Measurements from ENCODE around the gene FBXO9. TPM values are rescaled to one million over a fixed set of nuclear protein-coding genes. Genes with fewer than 3 reads are reported as not detected.
"Not testable (repeated sequence)": the region's sequence is repeated elsewhere in the genome, so short reads cannot be mapped to it uniquely, and the experiment has no call there.

FBXO9 gene
- polyA plus RNA-seq, 1 donor = 175 TPM

DNA sequence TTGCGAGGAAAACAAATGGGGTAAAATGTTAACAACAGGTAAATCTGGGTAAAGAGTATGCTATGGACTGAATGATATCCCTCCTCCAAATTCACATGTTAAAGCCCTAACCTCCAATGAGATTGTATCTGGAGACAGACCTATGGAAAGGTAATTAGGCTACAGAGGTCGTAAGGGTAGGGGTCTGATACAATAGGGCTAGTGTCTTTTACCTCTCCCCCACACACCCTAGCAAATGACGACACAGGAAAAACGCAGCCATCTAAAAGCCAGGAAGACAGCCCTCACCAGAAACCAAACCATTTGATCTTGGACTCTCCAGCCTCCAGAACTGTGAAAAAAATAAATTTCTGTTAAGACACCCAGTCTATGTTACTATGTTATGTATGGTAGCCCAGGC is 20.6 kb upstream of the FBXO9 start:
- Histone ChIP-seq H3K9me3 (ENCODE audit: control insufficient read depth, low read depth, low read length) (no peaks in the 10 kb centered on the region), H3K27me3 (ENCODE audit: control insufficient read depth, insufficient read depth, low read length) (no peaks in the 10 kb centered on the region), H3K27ac (ENCODE audit: low read length) (peak overlapping the region; percentile 87), H3K4me3 (ENCODE audit: low read length) (no peak overlapping the region), H3K36me3 (ENCODE audit: control insufficient read depth, insufficient read depth, low read length) (peaks cover 29% of the 10 kb centered on the region), H3K4me1 (ENCODE audit: control insufficient read depth, insufficient read depth, low read length) (peaks cover 24% of the 10 kb centered on the region)
- WGBS (ENCODE audit: insufficient coverage, low lambda C conversion rate) = 33% methylated on average over 1 of the region's 4 CpGs
- DNase-seq = no peak

DNA sequence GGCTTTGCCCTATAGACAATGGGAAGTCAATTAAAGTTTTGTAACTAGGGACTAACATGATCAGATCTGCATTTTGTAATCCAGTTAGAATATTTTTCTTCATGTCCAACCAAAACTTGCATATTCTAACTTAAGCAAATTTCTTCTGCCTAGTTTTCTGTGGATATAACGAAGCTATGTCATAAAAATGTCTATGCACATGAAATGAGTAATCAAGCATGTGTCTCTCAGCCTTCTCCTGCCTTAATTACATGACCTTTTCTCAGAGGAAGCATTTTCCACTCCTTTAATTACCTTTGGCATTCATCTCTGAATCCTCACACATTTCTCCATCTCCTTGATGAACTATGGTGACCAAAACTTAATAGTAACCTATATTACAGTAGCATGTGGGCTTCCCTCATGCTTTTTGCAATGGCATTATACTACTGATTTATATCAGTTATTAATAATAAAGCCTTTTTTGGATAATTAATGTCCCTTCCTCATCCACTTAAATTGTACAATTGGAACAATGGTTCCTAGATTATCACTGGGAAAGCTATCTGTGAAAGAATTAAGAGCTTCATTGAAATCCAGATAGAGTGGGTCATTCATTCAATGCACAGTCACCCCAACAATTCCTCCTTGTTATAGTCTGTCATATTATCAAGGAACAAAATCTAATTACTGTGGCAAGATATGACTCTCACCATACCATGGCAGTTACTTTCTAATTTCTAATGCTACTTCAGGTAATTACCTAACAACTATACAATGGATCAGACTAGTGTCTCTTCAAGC is 19.1 kb upstream of the FBXO9 start:
- H3K4me1 ChIP-seq (ENCODE audit: control insufficient read depth, insufficient read depth, low read length) = peaks cover 28% of the 10 kb centered on the region
- H3K27me3 ChIP-seq (ENCODE audit: control insufficient read depth, insufficient read depth, low read length) = no peaks in the 10 kb centered on the region
- no peaks in the 10 kb centered on the region for H3K9me3 ChIP-seq (ENCODE audit: control insufficient read depth, low read depth, low read length)
- no peak for DNase-seq
- H3K4me3 ChIP-seq (ENCODE audit: low read length) = no peak overlapping the region
- WGBS (ENCODE audit: insufficient coverage, low lambda C conversion rate) = 60% methylated on average over 1 of the region's 1 CpG
- H3K27ac ChIP-seq (ENCODE audit: low read length) = peak overlapping the region; percentile 87
- peaks cover 16% of the 10 kb centered on the region for H3K36me3 ChIP-seq (ENCODE audit: control insufficient read depth, insufficient read depth, low read length)

DNA sequence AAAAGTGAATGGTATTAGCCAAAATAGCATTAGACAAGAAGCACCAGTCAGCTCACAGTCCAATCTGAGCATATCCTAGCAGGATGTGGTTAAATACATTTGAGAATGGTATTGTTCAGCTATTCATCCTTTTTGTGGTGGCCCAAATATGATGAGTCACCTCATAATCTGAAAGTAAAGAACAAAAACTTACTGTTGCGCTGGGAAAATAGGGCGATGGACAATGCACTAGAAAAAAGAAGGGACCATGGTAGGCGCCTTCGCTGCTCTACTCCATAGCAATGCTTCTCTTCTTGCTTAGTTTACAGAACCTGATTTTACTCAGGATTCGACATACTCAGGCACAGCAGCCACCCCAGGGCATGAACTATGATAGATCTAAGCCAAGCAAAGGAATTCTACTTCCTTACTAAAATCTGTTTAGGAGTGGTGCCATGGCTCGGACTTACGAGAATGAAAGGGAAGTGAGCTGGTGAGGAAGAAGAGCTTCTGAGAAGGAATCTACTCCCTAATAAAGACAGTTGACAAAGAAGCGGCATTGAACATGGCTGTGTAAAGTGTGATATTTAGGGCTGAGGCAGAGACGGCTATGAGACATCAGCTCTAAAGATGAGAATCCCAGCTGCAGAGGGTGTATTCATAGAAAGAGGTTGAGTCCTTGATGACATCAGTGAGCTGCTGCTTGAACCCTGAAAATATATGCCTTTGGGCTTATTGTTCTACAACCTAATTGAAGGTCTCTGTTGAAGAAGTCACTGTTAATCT is 16.6 kb upstream of the FBXO9 start:
- Histone ChIP-seq H3K27me3 (ENCODE audit: control insufficient read depth, insufficient read depth, low read length) (no peaks in the 10 kb centered on the region), H3K4me3 (ENCODE audit: low read length) (no peak overlapping the region), H3K4me1 (ENCODE audit: control insufficient read depth, insufficient read depth, low read length) (peaks cover 21% of the 10 kb centered on the region), H3K36me3 (ENCODE audit: control insufficient read depth, insufficient read depth, low read length) (peaks cover 21% of the 10 kb centered on the region), H3K27ac (ENCODE audit: low read length) (peak overlapping the region; percentile 27), H3K9me3 (ENCODE audit: control insufficient read depth, low read depth, low read length) (no peaks in the 10 kb centered on the region)
- DNase-seq = no peak
- no CpG with 5 or more reads among the region's 9 CpGs for WGBS (ENCODE audit: insufficient coverage, low lambda C conversion rate)

DNA sequence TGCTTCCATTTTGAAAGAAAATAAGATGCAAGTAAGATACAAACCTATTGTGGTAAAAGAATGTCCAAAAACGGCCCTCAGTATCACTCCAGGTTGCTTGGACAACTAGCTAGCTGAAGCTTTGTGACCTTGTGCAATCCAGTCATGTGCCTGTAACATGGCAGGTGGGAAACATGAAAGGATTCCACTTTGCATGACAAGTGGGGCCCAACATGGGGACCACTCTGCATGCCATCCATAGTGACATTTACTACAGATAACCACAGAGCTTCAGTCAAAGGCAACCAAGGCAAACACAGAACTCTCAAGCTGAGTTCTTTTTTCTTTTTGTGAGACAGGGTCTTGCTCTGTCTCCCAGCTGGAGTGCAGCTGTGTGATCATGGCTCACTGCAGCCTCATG is 15.8 kb upstream of the FBXO9 start:
- Histone ChIP-seq H3K27me3 (ENCODE audit: control insufficient read depth, insufficient read depth, low read length) (no peaks in the 10 kb centered on the region), H3K27ac (ENCODE audit: low read length) (peak overlapping the region; percentile 27), H3K4me3 (ENCODE audit: low read length) (no peak overlapping the region), H3K4me1 (ENCODE audit: control insufficient read depth, insufficient read depth, low read length) (peaks cover 25% of the 10 kb centered on the region), H3K9me3 (ENCODE audit: control insufficient read depth, low read depth, low read length) (no peaks in the 10 kb centered on the region), H3K36me3 (ENCODE audit: control insufficient read depth, insufficient read depth, low read length) (peaks cover 28% of the 10 kb centered on the region)
- no CpG with 5 or more reads among the region's 1 CpG for WGBS (ENCODE audit: insufficient coverage, low lambda C conversion rate)
- peak in 1 of 2 donors; percentile 58 for DNase-seq

DNA sequence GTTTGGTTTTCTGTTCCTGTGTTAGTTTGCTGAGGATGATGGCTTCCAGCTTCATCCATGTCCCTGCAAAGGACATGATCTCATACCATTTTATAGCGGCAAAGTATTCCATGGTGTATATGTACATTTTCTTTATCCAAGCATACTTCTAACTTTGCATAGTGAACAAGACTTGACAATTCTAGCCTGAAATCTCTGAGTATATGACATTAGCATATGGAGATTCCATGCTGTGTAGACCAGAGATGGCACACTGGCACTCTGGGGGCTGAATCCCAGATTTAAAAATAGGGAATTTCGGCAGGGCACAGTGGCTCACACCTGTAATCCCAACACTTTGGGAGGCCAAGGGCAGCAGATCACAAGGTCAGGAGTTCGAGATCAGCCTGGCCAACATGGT is 13.1 kb upstream of the FBXO9 start:
- peaks cover 29% of the 10 kb centered on the region for H3K36me3 ChIP-seq (ENCODE audit: control insufficient read depth, insufficient read depth, low read length)
- 100% methylated on average over 1 of the region's 3 CpGs for WGBS (ENCODE audit: insufficient coverage, low lambda C conversion rate)
- H3K27ac ChIP-seq (ENCODE audit: low read length) = not testable (repeated sequence)

DNA sequence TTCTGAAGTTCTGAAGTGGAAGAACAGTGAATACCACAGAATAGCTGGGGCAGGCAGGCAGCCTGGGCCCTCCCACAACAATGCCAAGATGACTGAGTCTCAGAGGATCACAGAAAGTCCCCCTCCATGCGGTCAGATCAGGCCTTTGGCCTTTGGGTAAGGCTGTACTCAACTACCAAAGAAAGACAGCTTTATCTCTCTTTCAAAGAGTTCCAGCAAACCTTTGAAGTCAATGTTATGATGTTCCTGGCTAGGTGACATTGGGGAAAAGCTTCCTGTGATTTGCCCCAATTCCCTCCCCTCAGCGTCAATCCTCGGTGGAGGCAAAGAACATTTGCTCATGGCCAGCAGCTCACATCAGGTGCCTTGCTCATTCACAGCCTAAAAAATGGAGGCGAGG is 10.7 kb upstream of the FBXO9 start:
- no peaks in the 10 kb centered on the region for H3K27me3 ChIP-seq (ENCODE audit: control insufficient read depth, insufficient read depth, low read length)
- H3K4me3 ChIP-seq (ENCODE audit: low read length) = no peak overlapping the region
- DNase-seq = no peak
- H3K4me1 ChIP-seq (ENCODE audit: control insufficient read depth, insufficient read depth, low read length) = peaks cover 35% of the 10 kb centered on the region
- peaks cover 24% of the 10 kb centered on the region for H3K36me3 ChIP-seq (ENCODE audit: control insufficient read depth, insufficient read depth, low read length)
- H3K27ac ChIP-seq (ENCODE audit: low read length) = peak overlapping the region; percentile 79
- no CpG with 5 or more reads among the region's 4 CpGs for WGBS (ENCODE audit: insufficient coverage, low lambda C conversion rate)
- H3K9me3 ChIP-seq (ENCODE audit: control insufficient read depth, low read depth, low read length) = no peaks in the 10 kb centered on the region

More for the DNA sequence above, 13.1 kb upstream of the FBXO9 start:
- DNase-seq; H3K9me3 ChIP-seq (ENCODE audit: control insufficient read depth, low read depth, low read length); H3K27me3 ChIP-seq (ENCODE audit: control insufficient read depth, insufficient read depth, low read length); H3K4me3 ChIP-seq (ENCODE audit: low read length): not testable (repeated sequence)
- peaks cover 41% of the 10 kb centered on the region for H3K4me1 ChIP-seq (ENCODE audit: control insufficient read depth, insufficient read depth, low read length)

DNA sequence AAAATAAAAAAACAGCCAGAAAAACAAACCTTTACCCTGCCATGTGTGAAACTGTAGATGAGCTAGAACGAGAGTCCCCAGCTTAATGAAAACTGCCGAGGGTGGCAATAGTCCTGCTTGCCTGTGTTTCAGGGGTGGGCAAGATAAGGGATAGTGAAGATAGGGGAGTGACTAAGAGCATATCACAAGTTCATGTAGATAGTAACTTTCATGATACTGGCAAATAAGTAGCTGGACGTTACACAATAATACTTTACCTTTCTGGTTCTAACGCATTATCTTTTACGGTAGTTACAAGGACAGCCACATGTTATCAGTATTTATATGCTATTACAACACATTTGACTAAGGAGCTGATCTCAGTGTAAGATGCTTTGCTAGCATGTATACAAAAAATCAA is 9.3 kb upstream of the FBXO9 start:
- Histone ChIP-seq H3K9me3 (ENCODE audit: control insufficient read depth, low read depth, low read length) (no peaks in the 10 kb centered on the region), H3K36me3 (ENCODE audit: control insufficient read depth, insufficient read depth, low read length) (peaks cover 22% of the 10 kb centered on the region), H3K27me3 (ENCODE audit: control insufficient read depth, insufficient read depth, low read length) (no peaks in the 10 kb centered on the region), H3K4me3 (ENCODE audit: low read length) (no peak overlapping the region), H3K4me1 (ENCODE audit: control insufficient read depth, insufficient read depth, low read length) (peaks cover 30% of the 10 kb centered on the region), H3K27ac (ENCODE audit: low read length) (peak overlapping the region; percentile 95)
- DNase-seq = peak; percentile 79 to 90
- WGBS (ENCODE audit: insufficient coverage, low lambda C conversion rate) = 21% methylated on average over 3 of the region's 5 CpGs

DNA sequence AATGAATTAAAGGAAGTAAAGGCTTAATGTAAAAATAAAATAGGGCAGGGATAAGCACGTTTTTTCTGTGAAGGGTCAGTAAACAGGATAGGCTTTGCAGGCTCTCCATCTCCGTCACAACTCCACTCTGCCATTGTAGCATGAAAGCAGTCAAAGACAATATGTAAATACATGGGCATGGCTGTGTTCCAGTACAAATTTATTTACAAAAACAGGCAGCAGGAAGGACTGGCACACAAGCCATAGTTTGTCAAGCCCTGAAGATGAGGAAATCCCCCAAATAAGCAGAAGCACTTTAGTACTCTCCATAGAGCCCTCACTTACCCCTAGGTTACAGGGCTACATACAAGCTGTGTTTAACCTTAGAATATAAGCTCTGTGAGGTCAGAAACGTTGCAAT is 8.9 kb upstream of the FBXO9 start:
- Histone ChIP-seq H3K4me3 (ENCODE audit: low read length) (no peak overlapping the region), H3K27ac (ENCODE audit: low read length) (peak overlapping the region; percentile 95), H3K9me3 (ENCODE audit: control insufficient read depth, low read depth, low read length) (no peaks in the 10 kb centered on the region), H3K27me3 (ENCODE audit: control insufficient read depth, insufficient read depth, low read length) (no peaks in the 10 kb centered on the region), H3K4me1 (ENCODE audit: control insufficient read depth, insufficient read depth, low read length) (peaks cover 30% of the 10 kb centered on the region), H3K36me3 (ENCODE audit: control insufficient read depth, insufficient read depth, low read length) (peaks cover 20% of the 10 kb centered on the region)
- WGBS (ENCODE audit: insufficient coverage, low lambda C conversion rate) = 0% methylated on average over 1 of the region's 3 CpGs
- DNase-seq = no peak

DNA sequence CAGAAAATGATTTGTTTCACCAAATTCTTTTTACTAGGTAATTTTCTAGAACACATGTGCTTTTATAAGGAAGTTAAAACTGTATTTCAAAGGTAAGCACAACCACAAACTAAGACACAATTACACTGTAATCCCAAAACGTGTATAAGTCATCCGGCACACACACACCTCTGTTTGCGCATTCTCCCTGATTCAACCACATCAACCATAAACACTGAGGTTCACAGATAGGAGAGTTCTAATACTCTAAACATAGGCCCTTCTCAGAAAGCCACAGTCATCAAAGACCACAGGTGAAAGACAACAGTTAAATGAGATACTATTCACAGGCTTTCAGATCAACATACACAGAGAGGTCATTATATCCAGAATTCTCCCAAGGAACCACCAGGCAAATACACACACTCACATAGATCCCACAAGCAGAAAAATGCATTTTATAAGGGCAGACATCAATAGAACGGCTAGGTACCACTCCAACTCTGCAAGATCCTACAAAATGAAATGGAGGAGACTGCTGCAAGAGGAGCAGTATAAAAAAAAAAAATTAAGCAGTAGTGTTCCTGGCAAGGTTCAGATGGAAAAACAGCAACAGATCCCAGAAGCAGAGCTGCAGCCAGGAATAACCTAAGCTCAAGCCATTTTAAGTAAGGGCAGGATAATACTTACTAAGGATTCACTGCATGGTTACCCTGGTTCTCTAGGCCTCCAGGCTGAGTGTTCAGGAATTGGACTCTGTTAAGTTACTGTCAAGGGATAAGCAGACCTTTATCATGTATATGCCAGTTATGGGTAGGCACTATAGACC is 6.6 kb upstream of the FBXO9 start:
- DNase-seq = peak in 1 of 2 donors; percentile 46
- no peaks in the 10 kb centered on the region for H3K27me3 ChIP-seq (ENCODE audit: control insufficient read depth, insufficient read depth, low read length)
- peaks cover 36% of the 10 kb centered on the region for H3K4me1 ChIP-seq (ENCODE audit: control insufficient read depth, insufficient read depth, low read length)
- H3K4me3 ChIP-seq (ENCODE audit: low read length) = peak overlapping the region; percentile 81
- no peaks in the 10 kb centered on the region for H3K9me3 ChIP-seq (ENCODE audit: control insufficient read depth, low read depth, low read length)
- WGBS (ENCODE audit: insufficient coverage, low lambda C conversion rate) = 70% methylated on average over 2 of the region's 4 CpGs
- H3K36me3 ChIP-seq (ENCODE audit: control insufficient read depth, insufficient read depth, low read length) = peaks cover 11% of the 10 kb centered on the region
- peak overlapping the region; percentile 95 for H3K27ac ChIP-seq (ENCODE audit: low read length)
